ENCODE results near the gene AK8. TPM values are rescaled to one million over a fixed set of nuclear protein-coding genes. Genes with fewer than 3 reads are reported as not detected.

The AK8 gene
- total RNA-seq, 1 donor: 0.18 TPM

GRCh38 chr9:132862533-132862932 is 15.6 kb downstream of the AK8 start:
- TF ChIP-seq CTCF (IDR thresholded peaks at IDR 0.05; ENCODE audit: insufficient read depth, low read length): no peak

DNA sequence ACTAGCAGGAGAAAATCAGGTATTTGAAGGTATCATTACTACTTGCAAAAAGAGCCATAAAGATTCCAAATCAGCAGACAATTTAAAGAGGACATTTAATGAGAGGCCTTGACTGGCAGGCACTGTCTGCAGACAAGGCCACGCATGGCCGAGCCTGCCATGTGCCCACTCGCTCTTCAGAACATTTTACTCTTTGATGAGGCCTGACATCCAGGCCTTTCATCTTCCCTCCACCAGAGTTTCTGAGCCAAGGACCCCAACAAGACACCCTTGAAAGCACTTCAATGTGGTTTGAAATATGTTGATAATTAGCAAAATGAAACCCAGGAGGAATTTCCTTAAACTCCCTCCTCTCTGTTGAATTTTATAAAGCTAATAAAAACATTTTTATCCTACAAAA is 16.4 kb downstream of the AK8 start:
- DNase-seq (ENCODE audit: low read depth): no peak
- no peak for TF ChIP-seq CTCF (IDR thresholded peaks at IDR 0.05; ENCODE audit: insufficient read depth, low read length)
- H3K4me3 ChIP-seq (ENCODE audit: low read depth, low read length): no peak overlapping the region

More at GRCh38 chr9:132862533-132862932, 15.6 kb downstream of the AK8 start:
- H3K4me3 ChIP-seq (ENCODE audit: low read depth, low read length): no peak overlapping the region
- DNase-seq (ENCODE audit: low read depth): no peak

GRCh38 chr9:132858751-132859150 is 19.3 kb downstream of the AK8 start:
- no peak for DNase-seq (ENCODE audit: low read depth)
- no peak overlapping the region for H3K4me3 ChIP-seq (ENCODE audit: low read depth, low read length)
- no peak for TF ChIP-seq CTCF (IDR thresholded peaks at IDR 0.05; ENCODE audit: insufficient read depth, low read length)

GRCh38 chr9:132857616-132858342 is 20.3 kb downstream of the AK8 start:
- TF ChIP-seq CTCF (IDR thresholded peaks at IDR 0.05; ENCODE audit: insufficient read depth, low read length): peak; percentile 5
- peak; percentile 15 for DNase-seq (ENCODE audit: low read depth)

GRCh38 chr9:132857031-132857430 is 21.1 kb downstream of the AK8 start:
- peak; percentile 90 for DNase-seq (ENCODE audit: low read depth)
- no peak for TF ChIP-seq CTCF (IDR thresholded peaks at IDR 0.05; ENCODE audit: insufficient read depth, low read length)
- H3K4me3 ChIP-seq (ENCODE audit: low read depth, low read length): no peak overlapping the region

More at GRCh38 chr9:132857616-132858342, 20.3 kb downstream of the AK8 start:
- H3K4me3 ChIP-seq (ENCODE audit: low read depth, low read length): no peak overlapping the region

- TF ChIP-seq CTCF (IDR thresholded peaks at IDR 0.05; ENCODE audit: insufficient read depth, low read length): no peak
- no peak overlapping the region for H3K4me3 ChIP-seq (ENCODE audit: low read depth, low read length)
- DNase-seq (ENCODE audit: low read depth): no peak
Measured at GRCh38 chr9:132855904-132856303, 22.2 kb downstream of the AK8 start.

DNA sequence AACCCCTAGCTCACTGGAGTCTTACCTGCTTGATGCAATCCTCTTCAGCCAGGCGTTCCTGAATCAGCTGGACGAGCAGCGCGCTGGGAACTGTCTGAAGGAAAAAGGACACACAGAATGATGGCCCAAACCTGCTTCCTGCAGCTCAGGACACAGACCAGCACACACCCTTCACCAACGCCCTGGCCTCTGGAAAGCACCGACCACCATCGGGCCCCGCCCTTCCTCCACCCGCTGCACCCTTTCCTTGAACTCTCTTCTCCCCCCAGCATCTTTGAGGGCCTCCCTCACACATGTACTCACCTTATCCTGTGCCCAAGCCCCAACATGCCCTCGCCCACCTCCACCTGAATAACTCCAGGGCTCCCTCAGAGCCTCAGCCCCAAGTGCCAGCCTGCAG is 23.3 kb downstream of the AK8 start:
- TF ChIP-seq CTCF (IDR thresholded peaks at IDR 0.05; ENCODE audit: insufficient read depth, low read length): no peak
- H3K4me3 ChIP-seq (ENCODE audit: low read depth, low read length): no peak overlapping the region
- no peak for DNase-seq (ENCODE audit: low read depth)
